HCT116 (cell line): ENCODE data around the gene ATOH8. TPM values are rescaled to one million over a fixed set of nuclear protein-coding genes. Genes with fewer than 3 reads are reported as not detected.

Source experiments
- ATAC-seq: fragments of 200-7000 bp; cut with Tn5 transposase; 2 replicates; pipeline ENCODE4 v1.9.1; 2020; ENCODE audit warnings: mild to moderate bottlenecking, moderate library complexity
- BruUV-seq: library from RNA; stranded (reverse); fragments of 400-500 nt; replicated peaks from 2 replicates; lab custom pipeline; 2021; lab: Mats Ljungman, UMichigan
- CTCF ChIA-PET: fragments of 300-600 bp; sonication (Branson Sonifier 250); formaldehyde crosslinking; loops from one replicate; lab custom pipeline; 2021; ENCODE audit warnings: antibody characterized with exemption; lab: Charles Lee
- POLR2A ChIA-PET: fragments of 300-600, 350-600 bp; sonication (Branson Sonifier 250); formaldehyde crosslinking; loops from one replicate; lab custom pipeline; 2021; ENCODE audit warnings: antibody characterized with exemption; lab: Charles Lee
- RAD21 ChIA-PET, 2 experiments: fragments of 300-600 bp; sonication (Branson Sonifier 250); formaldehyde crosslinking; loops; one replicate each; lab custom pipeline; 2023; ENCODE audit warnings: low total read pairs in 2 of 2; ENCODE audit not compliant: uncharacterized antibody in 2 of 2, unreplicated experiment in 2 of 2, low non-redundant PET in 1 of 2; lab: Charles Lee
- DNase-seq: peaks from one replicate; pipeline ENCODE4 v3.0.0-alpha.2; 2010; ENCODE audit warnings: low read depth, low spot score
- H2AFZ ChIP-seq: fragments of 200-600 bp; shearing (Covaris generic), sonication (generic); 2 replicates; pipeline ENCODE4 v1.6.1; 2017; ENCODE audit warnings: low read depth, mixed run types, mixed read lengths, antibody characterized with exemption, low read length; ENCODE audit not compliant: poor library complexity, severe bottlenecking
- H3K27ac ChIP-seq: 2 replicates; pipeline ENCODE4 v1.5.1; 2012; ENCODE audit warnings: low read depth, low read length
- H3K27me3 ChIP-seq: fragments of 200-600 bp; sonication (generic); 2 replicates; pipeline ENCODE4 v1.6.1; 2016; ENCODE audit warnings: mixed run types, low read length, mixed read lengths; ENCODE audit not compliant: insufficient read depth
- H3K36me3 ChIP-seq, 2 experiments: fragments of 200-500 bp in 1 of 2; fragments of 200-600 bp in 1 of 2; sonication (Bioruptor generic) in 1 of 2; sonication (generic) in 1 of 2; 2 replicates each; pipeline versions ENCODE4 v1.5.1 to v1.6.1; 2014 to 2016; ENCODE audit warnings: low read length in 2 of 2, inconsistent platforms in 1 of 2, mixed read lengths in 1 of 2, mixed run types in 1 of 2; ENCODE audit not compliant: insufficient read depth in 2 of 2, control insufficient read depth in 1 of 2
- H3K4me1 ChIP-seq, 2 experiments: fragments of 200-600 bp in 1 of 2; sonication (generic) in 1 of 2; 2 replicates each; pipeline versions ENCODE4 v1.5.1 to v1.6.1; 2012 to 2017; ENCODE audit warnings: low read length in 2 of 2, inconsistent platforms in 1 of 2, mild to moderate bottlenecking in 1 of 2, mixed read lengths in 1 of 2, mixed run types in 1 of 2, moderate library complexity in 1 of 2; ENCODE audit not compliant: insufficient read depth in 2 of 2, control insufficient read depth in 1 of 2
- H3K4me2 ChIP-seq: fragments of 200-600 bp; sonication (generic); 2 replicates; pipeline ENCODE4 v1.6.1; 2017; ENCODE audit warnings: mixed run types, low read length, mixed read lengths
- H3K4me3 ChIP-seq, 2 experiments: fragments of 200-600 bp in 1 of 2; sonication (generic) in 1 of 2; replicated peaks in 1 of 2; 2 replicates each; pipeline ENCODE4 v1.5.1; 2011 to 2016; ENCODE audit warnings: low read length in 2 of 2, control low read depth in 1 of 2, low read depth in 1 of 2, mild to moderate bottlenecking in 1 of 2, mixed read lengths in 1 of 2, mixed run types in 1 of 2
- H3K79me2 ChIP-seq: fragments of 200-600 bp; sonication (generic); 2 replicates; pipeline ENCODE4 v1.6.1; 2017; ENCODE audit warnings: mild to moderate bottlenecking, mixed run types, low read length, moderate library complexity, mixed read lengths; ENCODE audit not compliant: insufficient read depth
- H3K9ac ChIP-seq: fragments of 200-600 bp; sonication (generic); 2 replicates; pipeline ENCODE4 v1.6.1; 2016; ENCODE audit warnings: low read length, mixed read lengths
- H3K9me2 ChIP-seq: fragments of 200-600 bp; sonication (generic), shearing (Covaris generic); 2 replicates; pipeline ENCODE4 v1.6.1; 2017; ENCODE audit warnings: mixed run types, mild to moderate bottlenecking, moderate library complexity; ENCODE audit not compliant: insufficient read depth
- H3K9me3 ChIP-seq, 2 experiments: fragments of 200-500 bp in 1 of 2; fragments of 200-600 bp in 1 of 2; sonication (Bioruptor generic) in 1 of 2; sonication (generic) in 1 of 2; 2 replicates each; pipeline ENCODE4 v1.6.1; 2014 to 2017; ENCODE audit warnings: low read length in 2 of 2, mixed read lengths in 2 of 2, inconsistent platforms in 1 of 2, low read depth in 1 of 2, mild to moderate bottlenecking in 1 of 2, mixed run types in 1 of 2, moderate library complexity in 1 of 2; ENCODE audit not compliant: control insufficient read depth in 1 of 2, insufficient read depth in 1 of 2
- H4K20me1 ChIP-seq: fragments of 200-600 bp; sonication (generic), shearing (Covaris generic); 2 replicates; pipeline ENCODE4 v1.6.1; 2017; ENCODE audit warnings: mixed run types, mild to moderate bottlenecking, moderate library complexity; ENCODE audit not compliant: insufficient read depth
- ATF3 ChIP-seq: IDR thresholded peaks from 2 replicates; pipeline ENCODE4 v1.6.1; 2012
- CBX3 ChIP-seq: IDR thresholded peaks from 2 replicates; pipeline ENCODE4 v1.6.1; 2012; ENCODE audit warnings: low read depth
- CEBPB ChIP-seq: IDR thresholded peaks from 2 replicates; pipeline ENCODE4 v1.6.1; 2012; ENCODE audit warnings: low read depth
- CTCF ChIP-seq, 3 experiments: fragments of 200-600 bp in 1 of 3; sonication (generic) in 1 of 3; IDR thresholded peaks in 2 of 3; conservative IDR thresholded peaks in 1 of 3; 2 replicates each; pipeline ENCODE4 v1.5.1; 2012 to 2017; ENCODE audit warnings: low read depth in 2 of 3, low read length in 2 of 3, antibody characterized with exemption in 1 of 3, borderline replicate concordance in 1 of 3, control low read depth in 1 of 3, mild to moderate bottlenecking in 1 of 3, mixed read lengths in 1 of 3, mixed run types in 1 of 3, moderate library complexity in 1 of 3; ENCODE audit not compliant: insufficient read depth in 1 of 3
- EGR1 ChIP-seq: IDR thresholded peaks from 2 replicates; pipeline ENCODE4 v1.6.1; 2012; ENCODE audit warnings: low read depth
- EZH2 ChIP-seq: fragments of 200-600 bp; sonication (generic); IDR thresholded peaks from 2 replicates; pipeline ENCODE4 v1.6.1; 2017; ENCODE audit warnings: antibody characterized with exemption, mixed run types
- EZH2phosphoT487 ChIP-seq: fragments of 200-600 bp; IDR thresholded peaks from 2 replicates; pipeline ENCODE4 v1.6.1; 2018; ENCODE audit warnings: antibody characterized with exemption, borderline replicate concordance
- FOSL1 ChIP-seq: IDR thresholded peaks from 2 replicates; pipeline ENCODE4 v1.6.1; 2012; ENCODE audit warnings: low read depth
- JUND ChIP-seq: IDR thresholded peaks from 2 replicates; pipeline ENCODE4 v1.6.1; 2012
- MAX ChIP-seq: IDR thresholded peaks from 2 replicates; pipeline ENCODE4 v1.6.1; 2012
- POLR2A ChIP-seq: IDR thresholded peaks from 2 replicates; pipeline ENCODE4 v1.7.0; 2011; ENCODE audit warnings: borderline replicate concordance; ENCODE audit not compliant: insufficient read depth, insufficient read length; ENCODE audit errors: extremely low read depth
- POLR2AphosphoS5 ChIP-seq: IDR thresholded peaks from 2 replicates; pipeline ENCODE4 v1.6.1; 2011; ENCODE audit warnings: mild to moderate bottlenecking, low read depth, low read length, moderate library complexity
- RAD21 ChIP-seq: IDR thresholded peaks from 2 replicates; pipeline ENCODE4 v1.6.1; 2012; ENCODE audit warnings: low read depth, mild to moderate bottlenecking
- REST ChIP-seq: IDR thresholded peaks from 2 replicates; pipeline ENCODE4 v1.6.1; 2012; ENCODE audit warnings: low read depth
- SIN3A ChIP-seq: IDR thresholded peaks from 2 replicates; pipeline ENCODE4 v1.6.1; 2012; ENCODE audit warnings: low read depth
- SP1 ChIP-seq: IDR thresholded peaks from 2 replicates; pipeline ENCODE4 v1.6.1; 2012; ENCODE audit warnings: low read depth
- SRF ChIP-seq: IDR thresholded peaks from 2 replicates; pipeline ENCODE4 v1.6.1; 2012; ENCODE audit warnings: low read depth
- TCF7L2 ChIP-seq: IDR thresholded peaks from 2 replicates; pipeline ENCODE4 v1.7.0; 2011; ENCODE audit warnings: borderline replicate concordance, inconsistent platforms; ENCODE audit not compliant: insufficient read depth, insufficient read length; ENCODE audit errors: extremely low read depth
- YY1 ChIP-seq: IDR thresholded peaks from 2 replicates; pipeline ENCODE4 v1.6.1; 2011; ENCODE audit warnings: low read length, low read depth, moderate library complexity, mild to moderate bottlenecking; ENCODE audit not compliant: insufficient replicate concordance; ENCODE audit errors: extremely low read depth
- ZBTB33 ChIP-seq: IDR thresholded peaks from 2 replicates; pipeline ENCODE4 v1.6.1; 2011; ENCODE audit warnings: mild to moderate bottlenecking, low read length, moderate library complexity; ENCODE audit not compliant: insufficient replicate concordance; ENCODE audit errors: extremely low read depth
- intact Hi-C: fragments of 100-400 bp; cut with micrococcal nuclease; formaldehyde crosslinking; loops from 2 replicates; pipeline ENCODE4 v1.10.0; 2022
- total RNA-seq: library from RNA; stranded (reverse); gene quantifications from one replicate; pipeline ENCODE4 v1.2.1, GENCODE V29; 2021; ENCODE audit not compliant: unreplicated experiment

The ATOH8 gene
- total RNA-seq, 1 experiment from 2014 or later: 0.74 TPM

GRCh38 chr2:85722519-85722918, 31.3 kb upstream of the ATOH8 start:
- ChIA-PET POLR2A (no interaction called here), CTCF (interaction anchor here (1.1 to 1.2 kb wide), 2 partner anchors 10 to 91 kb away, joined by 3 to 5 read pairs; no protein-coding TSS in a partner anchor), RAD21 (no interaction called here)
- H3K27ac ChIP-seq: no peak overlapping the region
- DNase-seq: no peak
- H3K9me2 ChIP-seq: no peaks in the 10 kb centered on the region
- H3K4me2 ChIP-seq: no peak overlapping the region
- intact Hi-C loops: loop anchor here (10.0 kb wide), 1 partner anchor 362 kb away; no protein-coding TSS in a partner anchor
- no peaks in the 10 kb centered on the region for H3K36me3 ChIP-seq
- BruUV-seq: no TSS peak
- no peaks in the 10 kb centered on the region for H3K79me2 ChIP-seq
- H3K9ac ChIP-seq: no peak overlapping the region
- TF ChIP-seq CTCF (IDR thresholded peaks at IDR 0.05 in 2 of 3, conservative IDR thresholded peaks at IDR 0.05 in 1 of 3; ENCODE audit: borderline replicate concordance in 1 of 3, insufficient read depth in 1 of 3, low read depth in 2 of 3, low read length in 2 of 3): no peak
- TF ChIP-seq POLR2A: no peak
- no peak for TF ChIP-seq REST
- TF ChIP-seq ZBTB33: no peak
- no peak for TF ChIP-seq RAD21
- TF ChIP-seq TCF7L2: no peak
- no peak for TF ChIP-seq JUND
- TF ChIP-seq YY1: no peak
- no peak for TF ChIP-seq CEBPB
- TF ChIP-seq MAX: no peak
- no peak for TF ChIP-seq CBX3
- no peak for TF ChIP-seq SIN3A
- TF ChIP-seq EZH2: no peak
- no peak for TF ChIP-seq EZH2phosphoT487
- no peak for TF ChIP-seq EGR1
- no peak for TF ChIP-seq POLR2AphosphoS5
- no peak for TF ChIP-seq SP1
- TF ChIP-seq ATF3: no peak
- TF ChIP-seq SRF: no peak
- no peak for TF ChIP-seq FOSL1
- 0 out of 2 replicates have a peak, but pooled peaks cover 3% of the 10 kb centered on the region for H3K27me3 ChIP-seq
- no peaks in the 10 kb centered on the region for H4K20me1 ChIP-seq
- ATAC-seq: no peak
- no peaks in the 10 kb centered on the region for H3K4me1 ChIP-seq
- no peaks in the 10 kb centered on the region for H3K9me3 ChIP-seq
- H3K4me3 ChIP-seq: no peak overlapping the region
- no peak overlapping the region for H2AFZ ChIP-seq
